ENCODE data around the gene AHRR. TPM values are rescaled to one million over a fixed set of nuclear protein-coding genes. Genes with fewer than 3 reads are reported as not detected.

The AHRR gene
- total and polyA plus RNA-seq, 2 of the 4 experiments (the other 2 are of a cell fraction) = 15.6 to 37.1 TPM

- Histone ChIP-seq H4K91ac (ENCODE audit: insufficient read depth, low read depth, low read length) (peak overlapping the region; percentile 40; the same call in 1 of the 2 replicates), H2BK15ac (ENCODE audit: low read depth, low read length) (no peak overlapping the region), H4K8ac (ENCODE audit: low read depth in 2 of 2, low read length in 2 of 2) (peak overlapping the region in 1 of 2 experiments; percentile 40; a peak in 1 of 4 replicates), H4K5ac (ENCODE audit: low read depth, low read length) (no peak overlapping the region), H3K18ac (ENCODE audit: low read depth, low read length) (no peak overlapping the region), H3K4me2 (ENCODE audit: low read depth, low read length) (no peak overlapping the region), H3K9me3 (ENCODE audit: control insufficient read depth, insufficient read depth, low read length) (no peaks in the 10 kb centered on the region), H3K56ac (ENCODE audit: extremely low read depth, insufficient read depth, low read length) (no peak overlapping the region), H3K14ac (replicated peaks; ENCODE audit: low read depth, low read length) (no peak overlapping the region), H3K4me3 (ENCODE audit: insufficient read depth, low read depth, low read length) (no peak overlapping the region), H3K9ac (ENCODE audit: low read depth, low read length) (no peak overlapping the region), H3K4ac (ENCODE audit: low read depth, low read length) (peak overlapping the region; percentile 60), H2AK5ac (ENCODE audit: low read depth, low read length) (peak overlapping the region; percentile 54; the same call in 1 of the 2 replicates), H4K20me1 (ENCODE audit: insufficient read depth, low read length) (no peaks in the 10 kb centered on the region), H2BK20ac (ENCODE audit: low read depth, low read length) (peak overlapping the region; percentile 38), H3K79me1 (ENCODE audit: low read depth in 1 of 2, low read length in 2 of 2) (peaks cover 4 to 34% of the 10 kb centered on the region in 2 experiments), H3K9me1 (ENCODE audit: insufficient read depth, low read length) (peaks cover 9% of the 10 kb centered on the region; the same call in 1 of the 2 replicates), H3K27me3 (ENCODE audit: control insufficient read depth, insufficient read depth, low read length) (no peaks in the 10 kb centered on the region), H3K36me3 (ENCODE audit: control insufficient read depth, insufficient read depth, low read length) (peaks cover 63% of the 10 kb centered on the region), H2BK120ac (ENCODE audit: low read depth, low read length) (peak overlapping the region; percentile 78), H2AK9ac (replicated peaks; ENCODE audit: low read depth, low read length, poor library complexity) (peak overlapping the region; percentile 58), H2BK5ac (ENCODE audit: low read depth, low read length, poor library complexity, severe bottlenecking) (no peak overlapping the region), H3K23ac (ENCODE audit: low read depth, low read length) (no peak overlapping the region), H3K4me1 (ENCODE audit: control insufficient read depth, insufficient read depth, low read length) (peaks cover 10% of the 10 kb centered on the region), H3K27ac (ENCODE audit: insufficient read depth, low read length) (no peak overlapping the region), H2AFZ (replicated peaks; ENCODE audit: low read length, poor library complexity) (peak overlapping the region; percentile 0)
- POLR2A ChIA-PET (ENCODE audit: unreplicated experiment) = no interaction called here
- DNase-seq (no peak), ATAC-seq (ENCODE audit: low read depth) (no peak)
- BruUV-seq (replicated peaks) = no TSS peak
- dilution Hi-C loops (cut with HindIII; ENCODE audit: low sequenced_read_pairs, unreplicated experiment) (no loop called here), in situ Hi-C loops (cut with MboI; ENCODE audit: low sequenced_read_pairs) (no loop called here), intact Hi-C loops (cut with micrococcal nuclease) (loop anchor here (2.0 kb wide), 1 partner anchor 108 kb away; no protein-coding TSS in a partner anchor)
- WGBS, 2 experiments (ENCODE audit: extremely low coverage in 2 of 2, insufficient read length in 1 of 2) = 87% methylated on average over 8 of the region's 25 CpGs; no CpG with 5 or more reads in 1 of the 2 experiments
- CTCF ChIA-PET = interaction anchor here (1.0 kb wide), 1 partner anchor 93 kb away, joined by 3 read pairs; no protein-coding TSS in a partner anchor
- no peak for TF ChIP-seq SMC3 (IDR thresholded peaks at IDR 0.05; ENCODE audit: low read depth, low read length)
- no peak for TF ChIP-seq FOS (IDR thresholded peaks at IDR 0.05; ENCODE audit: low read depth, low read length)
- TF ChIP-seq MAFK (IDR thresholded peaks at IDR 0.05; ENCODE audit: low read depth, low read length) = no peak
- no peak for TF ChIP-seq MAZ (IDR thresholded peaks at IDR 0.05; ENCODE audit: borderline replicate concordance, low read depth, low read length)
- no peak for TF ChIP-seq RAD21 (IDR thresholded peaks at IDR 0.05; ENCODE audit: low read length)
- no peak for TF ChIP-seq RCOR1 (IDR thresholded peaks at IDR 0.05; ENCODE audit: insufficient replicate concordance, low read length)
- no peak for TF ChIP-seq BHLHE40 (IDR thresholded peaks at IDR 0.05; ENCODE audit: low read depth, low read length)
- TF ChIP-seq, protein P1, sequence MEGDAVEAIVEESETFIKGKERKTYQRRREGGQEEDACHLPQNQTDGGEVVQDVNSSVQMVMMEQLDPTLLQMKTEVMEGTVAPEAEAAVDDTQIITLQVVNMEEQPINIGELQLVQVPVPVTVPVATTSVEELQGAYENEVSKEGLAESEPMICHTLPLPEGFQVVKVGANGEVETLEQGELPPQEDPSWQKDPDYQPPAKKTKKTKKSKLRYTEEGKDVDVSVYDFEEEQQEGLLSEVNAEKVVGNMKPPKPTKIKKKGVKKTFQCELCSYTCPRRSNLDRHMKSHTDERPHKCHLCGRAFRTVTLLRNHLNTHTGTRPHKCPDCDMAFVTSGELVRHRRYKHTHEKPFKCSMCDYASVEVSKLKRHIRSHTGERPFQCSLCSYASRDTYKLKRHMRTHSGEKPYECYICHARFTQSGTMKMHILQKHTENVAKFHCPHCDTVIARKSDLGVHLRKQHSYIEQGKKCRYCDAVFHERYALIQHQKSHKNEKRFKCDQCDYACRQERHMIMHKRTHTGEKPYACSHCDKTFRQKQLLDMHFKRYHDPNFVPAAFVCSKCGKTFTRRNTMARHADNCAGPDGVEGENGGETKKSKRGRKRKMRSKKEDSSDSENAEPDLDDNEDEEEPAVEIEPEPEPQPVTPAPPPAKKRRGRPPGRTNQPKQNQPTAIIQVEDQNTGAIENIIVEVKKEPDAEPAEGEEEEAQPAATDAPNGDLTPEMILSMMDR (conservative IDR thresholded peaks at IDR 0.05; ENCODE audit: low read depth, low read length) = no peak
- no peak for TF ChIP-seq ELK1 (IDR thresholded peaks at IDR 0.05; ENCODE audit: borderline replicate concordance, low read depth, low read length)
- TF ChIP-seq MXI1 (IDR thresholded peaks at IDR 0.05; ENCODE audit: borderline replicate concordance, low read depth, low read length) = no peak
- no peak for TF ChIP-seq CHD1 (IDR thresholded peaks at IDR 0.05; ENCODE audit: low read depth, low read length)
- TF ChIP-seq RFX5 (IDR thresholded peaks at IDR 0.05; ENCODE audit: low read depth, low read length) = no peak
- no peak for TF ChIP-seq CEBPB (IDR thresholded peaks at IDR 0.05; ENCODE audit: low read depth, low read length)
- no peak for TF ChIP-seq POLR2A (IDR thresholded peaks at IDR 0.05; ENCODE audit: low read depth, low read length)
- no peak for TF ChIP-seq NFE2L2 (IDR thresholded peaks at IDR 0.05; ENCODE audit: low read depth, low read length)
Measured at GRCh38 chr5:430214-430925, 108.9 kb downstream of the AHRR start.
